GM12872 (cell line): Measurements from ENCODE around the gene SKIC2.
"Not testable (repeated sequence)": the region's sequence is repeated elsewhere in the genome, so short reads cannot be mapped to it uniquely, and the experiment has no call there.

Experiments used
- CTCF ChIP-seq: IDR thresholded peaks from 3 replicates; pipeline ENCODE4 v1.5.1; 2011; ENCODE audit warnings: low read depth, mild to moderate bottlenecking, low read length, moderate library complexity; ENCODE audit not compliant: insufficient read depth

Gene SKIC2

GRCh38 chr6:32014547-32014946, 55.6 kb downstream of the SKIC2 start, which contains the start of gene C4B:
C4B (plus strand) TSS chr6:32014795; CDS start chr6:32014846, 51 bp downstream.
- not testable (repeated sequence) for TF ChIP-seq CTCF
